Subcutaneous adipose tissue (tissue), 4 donors: ENCODE data around the gene SPAG6. TPM values are rescaled to one million over a fixed set of nuclear protein-coding genes. Genes with fewer than 3 reads are reported as not detected.

Source experiments
- total RNA-seq, 4 donors: library from RNA; depleted of rRNA; stranded (reverse); fragments of >200 nt; gene quantifications; one replicate each; pipeline ENCODE4 v1.1.0, GENCODE V29; 2016
- TF ChIP-seq, protein P1 (sequence below): fragments of 450-650 bp; IDR thresholded peaks from one replicate; pipeline ENCODE4 v1.5.1; 2016; ENCODE audit warnings: low read depth, mild to moderate bottlenecking, control low read depth, antibody characterized with exemption, moderate library complexity

SPAG6 gene
- total RNA-seq, 4 donors from 2014 or later: 0.34 TPM; not detected in 3

DNA sequence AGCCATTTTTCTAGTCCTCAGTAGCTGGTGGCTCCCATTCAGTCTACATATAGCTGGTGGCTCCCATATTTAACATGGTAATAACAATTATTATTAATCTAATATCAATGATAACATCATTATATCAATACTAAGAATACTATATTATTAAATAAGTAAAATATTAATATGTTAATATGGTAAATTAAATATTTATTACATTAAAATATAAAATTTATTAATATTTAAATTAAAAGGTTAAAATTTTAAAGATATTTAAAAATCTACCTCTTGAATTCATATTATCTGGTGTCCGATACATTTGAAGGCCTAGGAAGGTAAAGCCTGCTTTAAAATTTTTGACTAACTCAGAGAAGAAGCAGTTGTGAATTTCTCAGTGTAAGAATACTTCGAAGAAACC lies 69.8 kb downstream of the SPAG6 start:
- TF ChIP-seq, protein P1, sequence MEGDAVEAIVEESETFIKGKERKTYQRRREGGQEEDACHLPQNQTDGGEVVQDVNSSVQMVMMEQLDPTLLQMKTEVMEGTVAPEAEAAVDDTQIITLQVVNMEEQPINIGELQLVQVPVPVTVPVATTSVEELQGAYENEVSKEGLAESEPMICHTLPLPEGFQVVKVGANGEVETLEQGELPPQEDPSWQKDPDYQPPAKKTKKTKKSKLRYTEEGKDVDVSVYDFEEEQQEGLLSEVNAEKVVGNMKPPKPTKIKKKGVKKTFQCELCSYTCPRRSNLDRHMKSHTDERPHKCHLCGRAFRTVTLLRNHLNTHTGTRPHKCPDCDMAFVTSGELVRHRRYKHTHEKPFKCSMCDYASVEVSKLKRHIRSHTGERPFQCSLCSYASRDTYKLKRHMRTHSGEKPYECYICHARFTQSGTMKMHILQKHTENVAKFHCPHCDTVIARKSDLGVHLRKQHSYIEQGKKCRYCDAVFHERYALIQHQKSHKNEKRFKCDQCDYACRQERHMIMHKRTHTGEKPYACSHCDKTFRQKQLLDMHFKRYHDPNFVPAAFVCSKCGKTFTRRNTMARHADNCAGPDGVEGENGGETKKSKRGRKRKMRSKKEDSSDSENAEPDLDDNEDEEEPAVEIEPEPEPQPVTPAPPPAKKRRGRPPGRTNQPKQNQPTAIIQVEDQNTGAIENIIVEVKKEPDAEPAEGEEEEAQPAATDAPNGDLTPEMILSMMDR: no peak

DNA sequence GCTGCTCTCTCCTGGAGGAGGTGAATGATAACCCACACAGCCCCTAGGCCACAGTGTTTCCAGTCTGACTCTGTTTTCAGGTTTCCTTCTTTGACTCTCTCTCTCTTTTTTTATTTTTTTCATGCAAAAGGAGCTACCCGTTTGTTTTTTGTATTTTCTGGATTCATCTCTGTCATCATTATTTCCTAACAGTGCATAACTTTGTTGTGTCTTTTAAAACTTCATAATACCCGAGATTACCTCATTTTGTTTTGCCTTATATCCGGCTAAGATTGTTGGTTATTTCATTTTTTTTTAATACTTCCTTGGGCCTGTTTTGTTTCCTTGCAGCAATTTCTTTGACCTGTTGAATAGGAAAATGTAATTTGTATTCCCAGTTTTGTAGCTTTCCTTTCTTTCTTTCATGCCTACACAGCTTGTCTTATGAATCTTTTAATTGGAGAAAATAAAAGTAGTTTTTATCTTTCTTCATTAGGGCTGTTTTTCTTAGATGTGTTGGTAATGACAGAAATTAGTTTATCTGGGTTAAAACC lies 72.5 kb downstream of the SPAG6 start:
- TF ChIP-seq, protein P1: no peak

DNA sequence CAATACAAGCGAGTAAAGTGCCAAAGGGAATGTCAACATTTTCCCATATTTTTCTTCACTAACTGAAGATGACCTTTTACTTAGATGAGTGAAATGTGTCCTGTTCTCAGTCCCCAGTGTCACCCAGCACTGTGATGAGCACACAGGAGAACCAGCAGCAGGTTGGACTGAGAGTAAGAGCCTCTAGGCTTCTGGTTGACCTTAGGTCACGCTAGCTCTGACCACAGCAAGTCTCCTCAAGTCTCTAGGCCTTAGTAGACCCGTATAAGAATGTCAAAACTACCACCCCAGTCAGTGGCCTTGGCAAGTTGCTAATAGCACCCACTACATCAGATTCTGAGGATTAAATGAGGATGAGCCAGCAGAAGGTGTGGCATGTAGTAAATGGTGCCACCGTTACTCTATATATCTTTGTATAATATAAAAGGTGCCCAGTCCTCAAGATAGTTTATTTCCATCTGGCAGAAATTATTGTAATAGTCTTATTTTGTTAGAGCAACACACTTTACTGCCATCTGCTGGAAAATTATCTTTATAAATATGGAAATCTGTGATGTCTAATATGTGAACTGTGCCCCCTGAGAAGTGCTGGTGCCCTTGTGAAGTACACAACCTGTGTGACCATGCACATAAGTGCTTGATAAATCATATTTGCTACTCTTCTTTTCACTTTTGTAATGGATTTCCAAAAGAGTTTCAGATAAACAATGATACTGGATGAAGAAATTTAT lies 75.7 kb downstream of the SPAG6 start:
- TF ChIP-seq, protein P1: no peak

DNA sequence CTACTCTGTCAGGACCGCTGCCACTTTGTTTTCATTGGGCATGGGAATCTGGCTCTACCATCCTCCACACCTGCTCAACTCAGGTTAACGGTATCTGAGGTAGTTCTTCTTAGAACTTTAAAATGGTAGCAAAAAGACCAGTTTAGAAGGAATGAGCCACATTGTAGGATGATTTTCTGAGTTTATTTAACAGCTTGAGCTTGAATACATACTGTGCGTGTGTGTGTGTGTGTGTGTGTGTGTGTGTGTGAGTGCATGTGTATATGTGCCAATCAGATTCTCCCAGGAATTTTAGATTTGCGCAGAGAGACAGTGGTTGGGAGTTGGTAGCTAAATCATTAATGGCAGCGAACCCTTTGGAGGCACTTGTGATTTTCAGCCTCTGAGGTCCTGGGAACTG lies 81.4 kb downstream of the SPAG6 start:
- TF ChIP-seq, protein P1: no peak

DNA sequence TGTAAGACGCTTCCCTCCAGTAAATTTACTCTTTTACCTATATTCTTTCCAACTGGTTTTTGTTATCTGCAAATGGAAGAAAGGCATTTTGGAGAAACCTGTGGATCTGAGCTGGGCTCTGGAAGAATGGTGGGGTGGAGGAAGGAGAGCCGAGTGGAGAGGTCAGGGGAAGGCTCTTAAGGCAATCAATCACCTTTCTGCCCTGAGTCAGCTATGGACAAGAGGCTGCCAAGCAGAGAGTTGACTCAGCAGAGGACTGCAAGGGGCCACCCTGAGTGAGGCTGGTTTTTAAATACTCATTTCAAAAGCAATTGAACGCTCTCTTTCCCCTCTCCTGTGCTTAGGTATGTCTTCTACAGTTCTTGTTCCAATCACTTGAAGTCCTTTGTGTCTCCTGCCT lies 81.8 kb downstream of the SPAG6 start:
- TF ChIP-seq, protein P1: no peak

DNA sequence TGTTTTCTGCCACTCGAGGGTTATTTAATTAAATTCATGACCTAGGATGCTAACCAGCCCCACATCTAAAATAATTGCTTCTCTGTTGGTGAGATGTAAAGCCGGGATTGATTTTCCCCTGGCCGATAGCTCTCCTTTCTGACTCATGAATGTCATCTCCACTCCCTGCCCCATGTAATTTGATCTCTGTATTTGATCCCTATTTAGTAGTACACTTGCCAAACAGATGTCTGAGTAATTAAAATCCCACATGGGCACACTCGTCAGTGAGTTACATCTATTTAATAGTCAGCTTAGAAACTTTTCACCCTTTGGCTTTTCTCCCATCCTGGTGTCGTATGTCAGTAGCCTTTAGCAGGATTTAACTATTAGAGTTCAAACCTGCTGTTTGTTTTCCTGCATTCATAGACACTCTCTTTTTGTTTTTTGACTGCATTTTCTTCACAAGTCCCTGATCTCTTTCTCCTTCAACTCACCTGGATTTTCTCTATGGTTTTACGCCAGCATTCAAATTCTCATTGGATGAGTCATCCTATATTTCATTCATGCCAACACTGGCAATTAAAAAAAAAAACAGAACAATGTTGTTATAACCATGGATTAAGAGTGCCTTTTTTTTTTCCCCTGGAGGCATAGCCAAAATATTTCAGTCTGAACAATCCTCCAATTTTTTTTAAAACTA lies 82.7 kb downstream of the SPAG6 start:
- TF ChIP-seq, protein P1: no peak

DNA sequence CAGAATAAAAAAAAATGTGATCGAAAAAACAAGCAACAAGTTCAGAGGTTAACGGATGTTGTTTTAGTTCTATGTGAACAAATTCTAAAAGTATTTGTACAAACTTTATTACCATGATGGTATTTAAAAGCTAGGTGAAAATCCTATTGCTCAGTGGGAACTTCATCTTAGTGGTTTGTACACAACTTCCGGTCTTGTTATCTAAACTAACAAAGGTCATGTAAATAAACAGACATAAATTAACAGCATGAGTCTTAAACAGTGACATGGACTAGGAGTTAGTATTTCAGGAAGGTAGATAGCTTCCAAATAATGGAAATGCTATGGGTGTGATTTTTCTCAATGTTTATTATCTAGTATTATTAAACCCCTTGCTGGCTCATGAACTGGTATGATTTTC lies 83.8 kb downstream of the SPAG6 start:
- TF ChIP-seq, protein P1: no peak
